Measurements from ENCODE around the gene PERP.

DNA sequence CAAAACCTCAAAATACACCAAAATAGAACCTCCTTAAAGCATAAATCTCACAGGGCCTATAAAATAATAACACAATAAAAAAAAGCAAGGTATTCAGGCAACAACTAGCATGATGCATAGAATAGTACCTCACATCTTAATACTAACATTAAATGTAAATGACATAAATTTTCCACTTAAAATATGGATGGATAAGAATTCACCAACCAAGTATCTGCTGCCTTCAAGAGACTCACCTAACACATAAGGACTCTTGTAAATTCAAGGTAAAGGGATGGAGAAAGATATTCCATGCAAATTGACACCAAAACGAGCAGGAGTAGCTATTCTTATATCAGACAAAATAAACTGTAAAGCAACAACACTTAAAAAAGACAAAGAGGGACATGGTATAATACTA lies 52.2 kb downstream of the PERP start:
- TF ChIP-seq, protein P1, sequence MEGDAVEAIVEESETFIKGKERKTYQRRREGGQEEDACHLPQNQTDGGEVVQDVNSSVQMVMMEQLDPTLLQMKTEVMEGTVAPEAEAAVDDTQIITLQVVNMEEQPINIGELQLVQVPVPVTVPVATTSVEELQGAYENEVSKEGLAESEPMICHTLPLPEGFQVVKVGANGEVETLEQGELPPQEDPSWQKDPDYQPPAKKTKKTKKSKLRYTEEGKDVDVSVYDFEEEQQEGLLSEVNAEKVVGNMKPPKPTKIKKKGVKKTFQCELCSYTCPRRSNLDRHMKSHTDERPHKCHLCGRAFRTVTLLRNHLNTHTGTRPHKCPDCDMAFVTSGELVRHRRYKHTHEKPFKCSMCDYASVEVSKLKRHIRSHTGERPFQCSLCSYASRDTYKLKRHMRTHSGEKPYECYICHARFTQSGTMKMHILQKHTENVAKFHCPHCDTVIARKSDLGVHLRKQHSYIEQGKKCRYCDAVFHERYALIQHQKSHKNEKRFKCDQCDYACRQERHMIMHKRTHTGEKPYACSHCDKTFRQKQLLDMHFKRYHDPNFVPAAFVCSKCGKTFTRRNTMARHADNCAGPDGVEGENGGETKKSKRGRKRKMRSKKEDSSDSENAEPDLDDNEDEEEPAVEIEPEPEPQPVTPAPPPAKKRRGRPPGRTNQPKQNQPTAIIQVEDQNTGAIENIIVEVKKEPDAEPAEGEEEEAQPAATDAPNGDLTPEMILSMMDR (IDR thresholded peaks at IDR 0.05; ENCODE audit: insufficient read depth, low read depth, low read length) = no peak
- no peak for TF ChIP-seq EZH2 (IDR thresholded peaks at IDR 0.05; ENCODE audit: insufficient read depth, low read length)
